HCT116 (cell line): ENCODE data around the gene SLC66A2. TPM values are rescaled to one million over a fixed set of nuclear protein-coding genes. Genes with fewer than 3 reads are reported as not detected.

Experiments
- ATAC-seq: fragments of 200-7000 bp; cut with Tn5 transposase; 2 replicates; pipeline ENCODE4 v1.9.1; 2020; ENCODE audit warnings: mild to moderate bottlenecking, moderate library complexity
- BruUV-seq: library from RNA; stranded (reverse); fragments of 400-500 nt; replicated peaks from 2 replicates; lab custom pipeline; 2021; lab: Mats Ljungman, UMichigan
- CTCF ChIA-PET: fragments of 300-600 bp; sonication (Branson Sonifier 250); formaldehyde crosslinking; loops from one replicate; lab custom pipeline; 2021; ENCODE audit warnings: antibody characterized with exemption; lab: Charles Lee
- POLR2A ChIA-PET: fragments of 300-600, 350-600 bp; sonication (Branson Sonifier 250); formaldehyde crosslinking; loops from one replicate; lab custom pipeline; 2021; ENCODE audit warnings: antibody characterized with exemption; lab: Charles Lee
- RAD21 ChIA-PET, 2 experiments: fragments of 300-600 bp; sonication (Branson Sonifier 250); formaldehyde crosslinking; loops; one replicate each; lab custom pipeline; 2023; ENCODE audit warnings: low total read pairs in 2 of 2; ENCODE audit not compliant: uncharacterized antibody in 2 of 2, unreplicated experiment in 2 of 2, low non-redundant PET in 1 of 2; lab: Charles Lee
- DNase-seq: peaks from one replicate; pipeline ENCODE4 v3.0.0-alpha.2; 2010; ENCODE audit warnings: low read depth, low spot score
- H2AFZ ChIP-seq: fragments of 200-600 bp; shearing (Covaris generic), sonication (generic); 2 replicates; pipeline ENCODE4 v1.6.1; 2017; ENCODE audit warnings: low read depth, mixed run types, mixed read lengths, antibody characterized with exemption, low read length; ENCODE audit not compliant: poor library complexity, severe bottlenecking
- H3K27ac ChIP-seq: 2 replicates; pipeline ENCODE4 v1.5.1; 2012; ENCODE audit warnings: low read depth, low read length
- H3K27me3 ChIP-seq: fragments of 200-600 bp; sonication (generic); 2 replicates; pipeline ENCODE4 v1.6.1; 2016; ENCODE audit warnings: mixed run types, low read length, mixed read lengths; ENCODE audit not compliant: insufficient read depth
- H3K36me3 ChIP-seq, 2 experiments: fragments of 200-500 bp in 1 of 2; fragments of 200-600 bp in 1 of 2; sonication (Bioruptor generic) in 1 of 2; sonication (generic) in 1 of 2; 2 replicates each; pipeline versions ENCODE4 v1.5.1 to v1.6.1; 2014 to 2016; ENCODE audit warnings: low read length in 2 of 2, inconsistent platforms in 1 of 2, mixed read lengths in 1 of 2, mixed run types in 1 of 2; ENCODE audit not compliant: insufficient read depth in 2 of 2, control insufficient read depth in 1 of 2
- H3K4me1 ChIP-seq, 2 experiments: fragments of 200-600 bp in 1 of 2; sonication (generic) in 1 of 2; 2 replicates each; pipeline versions ENCODE4 v1.5.1 to v1.6.1; 2012 to 2017; ENCODE audit warnings: low read length in 2 of 2, inconsistent platforms in 1 of 2, mild to moderate bottlenecking in 1 of 2, mixed read lengths in 1 of 2, mixed run types in 1 of 2, moderate library complexity in 1 of 2; ENCODE audit not compliant: insufficient read depth in 2 of 2, control insufficient read depth in 1 of 2
- H3K4me2 ChIP-seq: fragments of 200-600 bp; sonication (generic); 2 replicates; pipeline ENCODE4 v1.6.1; 2017; ENCODE audit warnings: mixed run types, low read length, mixed read lengths
- H3K4me3 ChIP-seq, 2 experiments: fragments of 200-600 bp in 1 of 2; sonication (generic) in 1 of 2; replicated peaks in 1 of 2; 2 replicates each; pipeline ENCODE4 v1.5.1; 2011 to 2016; ENCODE audit warnings: low read length in 2 of 2, control low read depth in 1 of 2, low read depth in 1 of 2, mild to moderate bottlenecking in 1 of 2, mixed read lengths in 1 of 2, mixed run types in 1 of 2
- H3K79me2 ChIP-seq: fragments of 200-600 bp; sonication (generic); 2 replicates; pipeline ENCODE4 v1.6.1; 2017; ENCODE audit warnings: mild to moderate bottlenecking, mixed run types, low read length, moderate library complexity, mixed read lengths; ENCODE audit not compliant: insufficient read depth
- H3K9ac ChIP-seq: fragments of 200-600 bp; sonication (generic); 2 replicates; pipeline ENCODE4 v1.6.1; 2016; ENCODE audit warnings: low read length, mixed read lengths
- H3K9me2 ChIP-seq: fragments of 200-600 bp; sonication (generic), shearing (Covaris generic); 2 replicates; pipeline ENCODE4 v1.6.1; 2017; ENCODE audit warnings: mixed run types, mild to moderate bottlenecking, moderate library complexity; ENCODE audit not compliant: insufficient read depth
- H3K9me3 ChIP-seq, 2 experiments: fragments of 200-500 bp in 1 of 2; fragments of 200-600 bp in 1 of 2; sonication (Bioruptor generic) in 1 of 2; sonication (generic) in 1 of 2; 2 replicates each; pipeline ENCODE4 v1.6.1; 2014 to 2017; ENCODE audit warnings: low read length in 2 of 2, mixed read lengths in 2 of 2, inconsistent platforms in 1 of 2, low read depth in 1 of 2, mild to moderate bottlenecking in 1 of 2, mixed run types in 1 of 2, moderate library complexity in 1 of 2; ENCODE audit not compliant: control insufficient read depth in 1 of 2, insufficient read depth in 1 of 2
- H4K20me1 ChIP-seq: fragments of 200-600 bp; sonication (generic), shearing (Covaris generic); 2 replicates; pipeline ENCODE4 v1.6.1; 2017; ENCODE audit warnings: mixed run types, mild to moderate bottlenecking, moderate library complexity; ENCODE audit not compliant: insufficient read depth
- ATF3 ChIP-seq: IDR thresholded peaks from 2 replicates; pipeline ENCODE4 v1.6.1; 2012
- EGR1 ChIP-seq: IDR thresholded peaks from 2 replicates; pipeline ENCODE4 v1.6.1; 2012; ENCODE audit warnings: low read depth
- EZH2 ChIP-seq: fragments of 200-600 bp; sonication (generic); IDR thresholded peaks from 2 replicates; pipeline ENCODE4 v1.6.1; 2017; ENCODE audit warnings: antibody characterized with exemption, mixed run types
- FOSL1 ChIP-seq: IDR thresholded peaks from 2 replicates; pipeline ENCODE4 v1.6.1; 2012; ENCODE audit warnings: low read depth
- JUND ChIP-seq: IDR thresholded peaks from 2 replicates; pipeline ENCODE4 v1.6.1; 2012
- POLR2A ChIP-seq: IDR thresholded peaks from 2 replicates; pipeline ENCODE4 v1.7.0; 2011; ENCODE audit warnings: borderline replicate concordance; ENCODE audit not compliant: insufficient read depth, insufficient read length; ENCODE audit errors: extremely low read depth
- POLR2AphosphoS5 ChIP-seq: IDR thresholded peaks from 2 replicates; pipeline ENCODE4 v1.6.1; 2011; ENCODE audit warnings: mild to moderate bottlenecking, low read depth, low read length, moderate library complexity
- RAD21 ChIP-seq: IDR thresholded peaks from 2 replicates; pipeline ENCODE4 v1.6.1; 2012; ENCODE audit warnings: low read depth, mild to moderate bottlenecking
- REST ChIP-seq: IDR thresholded peaks from 2 replicates; pipeline ENCODE4 v1.6.1; 2012; ENCODE audit warnings: low read depth
- SP1 ChIP-seq: IDR thresholded peaks from 2 replicates; pipeline ENCODE4 v1.6.1; 2012; ENCODE audit warnings: low read depth
- TCF7L2 ChIP-seq: IDR thresholded peaks from 2 replicates; pipeline ENCODE4 v1.7.0; 2011; ENCODE audit warnings: borderline replicate concordance, inconsistent platforms; ENCODE audit not compliant: insufficient read depth, insufficient read length; ENCODE audit errors: extremely low read depth
- YY1 ChIP-seq: IDR thresholded peaks from 2 replicates; pipeline ENCODE4 v1.6.1; 2011; ENCODE audit warnings: low read length, low read depth, moderate library complexity, mild to moderate bottlenecking; ENCODE audit not compliant: insufficient replicate concordance; ENCODE audit errors: extremely low read depth
- intact Hi-C: fragments of 100-400 bp; cut with micrococcal nuclease; formaldehyde crosslinking; loops from 2 replicates; pipeline ENCODE4 v1.10.0; 2022
- total RNA-seq: library from RNA; stranded (reverse); gene quantifications from one replicate; pipeline ENCODE4 v1.2.1, GENCODE V29; 2021; ENCODE audit not compliant: unreplicated experiment

SLC66A2 gene
- total RNA-seq, 1 experiment from 2014 or later, result 44.9 TPM

DNA sequence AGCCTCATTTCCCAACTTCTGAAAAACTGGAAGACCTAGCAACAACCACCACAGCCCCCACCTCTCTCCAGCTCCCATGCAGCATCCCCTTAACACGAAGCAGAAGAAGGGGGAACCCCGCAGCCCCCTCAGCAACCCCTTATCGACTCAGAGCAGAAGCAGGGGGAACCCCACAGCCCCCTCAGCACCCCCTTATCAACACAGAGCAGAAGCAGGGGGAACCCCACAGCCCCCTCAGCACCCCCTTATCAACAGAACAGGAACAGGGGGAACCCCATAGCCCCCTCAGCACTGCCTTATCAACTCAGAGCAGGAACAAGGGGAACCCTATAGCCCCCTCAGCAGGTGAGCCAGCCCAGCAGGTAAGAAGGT lies 6.7 kb downstream of the SLC66A2 start:
- Histone ChIP-seq H3K27me3 (no peaks in the 10 kb centered on the region), H3K9me3 (no peaks in the 10 kb centered on the region), H3K27ac (no peak overlapping the region), H3K4me3 (no peak overlapping the region), H3K9me2 (no peaks in the 10 kb centered on the region), H3K4me2 (no peak overlapping the region), H2AFZ (no peak overlapping the region), H3K9ac (no peak overlapping the region), H3K79me2 (peaks cover 90% of the 10 kb centered on the region), H3K4me1 (no peaks in the 10 kb centered on the region), H3K36me3 (peaks cover 13 to 30% of the 10 kb centered on the region in 2 experiments; a peak in 3 of 4 replicates), H4K20me1 (no peaks in the 10 kb centered on the region)
- ATAC-seq (no peak), DNase-seq (no peak)
- BruUV-seq, result no TSS peak
- no peak for TF ChIP-seq FOSL1
- no peak for TF ChIP-seq TCF7L2
- no peak for TF ChIP-seq POLR2A
- no peak for TF ChIP-seq POLR2AphosphoS5
- no peak for TF ChIP-seq YY1
- no peak for TF ChIP-seq JUND
- no peak for TF ChIP-seq RAD21
- no peak for TF ChIP-seq REST
- no peak for TF ChIP-seq SP1
- no peak for TF ChIP-seq EGR1
- no peak for TF ChIP-seq ATF3
- no peak for TF ChIP-seq EZH2
- intact Hi-C loops, result no loop called here
- RAD21 ChIA-PET, result no interaction called here
- CTCF ChIA-PET, result no interaction called here
- POLR2A ChIA-PET, result no interaction called here
